Ovary (tissue), 3 donors: ENCODE data around the gene FXN.

Experiments used
- EP300 ChIP-seq: sonication (generic); formaldehyde crosslinking; IDR thresholded peaks from one replicate; pipeline ENCODE4 v1.6.1; 2017; ENCODE audit warnings: antibody characterized with exemption
- POLR2A ChIP-seq: fragments of 450-650 bp; IDR thresholded peaks from one replicate; pipeline ENCODE4 v1.6.1; 2017; ENCODE audit warnings: antibody characterized with exemption, mild to moderate bottlenecking, moderate library complexity
- TF ChIP-seq, protein P1 (sequence below), 3 donors: fragments of 450-650 bp in 2 of 3; fragments of 200-600 bp in 1 of 3; IDR thresholded peaks; one replicate each; pipeline versions ENCODE4 v1.5.1 to v1.8.0; 2016 to 2022; ENCODE audit warnings: antibody characterized with exemption in 3 of 3, mild to moderate bottlenecking in 1 of 3
- donor health status: DM: no; HTN: no; CAD: no.

DNA sequence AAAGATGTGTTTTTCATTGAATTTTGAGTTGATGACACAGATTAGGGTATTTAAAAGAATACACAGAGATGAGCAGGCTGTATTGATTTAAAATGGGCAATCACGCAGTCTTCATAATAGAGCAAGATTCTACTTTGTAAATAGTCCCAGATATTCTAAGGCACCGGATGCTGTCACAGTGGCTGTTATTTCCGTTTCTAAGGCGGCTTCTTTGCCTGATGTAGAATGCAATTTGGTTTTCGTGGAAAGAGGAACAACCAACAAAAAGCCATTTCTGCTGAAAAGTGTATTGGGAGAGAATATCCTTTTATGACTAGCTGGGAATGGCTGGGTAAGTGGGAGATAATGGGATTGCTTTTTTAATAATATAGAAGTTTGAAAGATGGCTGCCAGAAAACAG, 39.1 kb upstream of the FXN start:
- TF ChIP-seq POLR2A (no peak), EP300 (no peak)
- TF ChIP-seq, protein P1, sequence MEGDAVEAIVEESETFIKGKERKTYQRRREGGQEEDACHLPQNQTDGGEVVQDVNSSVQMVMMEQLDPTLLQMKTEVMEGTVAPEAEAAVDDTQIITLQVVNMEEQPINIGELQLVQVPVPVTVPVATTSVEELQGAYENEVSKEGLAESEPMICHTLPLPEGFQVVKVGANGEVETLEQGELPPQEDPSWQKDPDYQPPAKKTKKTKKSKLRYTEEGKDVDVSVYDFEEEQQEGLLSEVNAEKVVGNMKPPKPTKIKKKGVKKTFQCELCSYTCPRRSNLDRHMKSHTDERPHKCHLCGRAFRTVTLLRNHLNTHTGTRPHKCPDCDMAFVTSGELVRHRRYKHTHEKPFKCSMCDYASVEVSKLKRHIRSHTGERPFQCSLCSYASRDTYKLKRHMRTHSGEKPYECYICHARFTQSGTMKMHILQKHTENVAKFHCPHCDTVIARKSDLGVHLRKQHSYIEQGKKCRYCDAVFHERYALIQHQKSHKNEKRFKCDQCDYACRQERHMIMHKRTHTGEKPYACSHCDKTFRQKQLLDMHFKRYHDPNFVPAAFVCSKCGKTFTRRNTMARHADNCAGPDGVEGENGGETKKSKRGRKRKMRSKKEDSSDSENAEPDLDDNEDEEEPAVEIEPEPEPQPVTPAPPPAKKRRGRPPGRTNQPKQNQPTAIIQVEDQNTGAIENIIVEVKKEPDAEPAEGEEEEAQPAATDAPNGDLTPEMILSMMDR (IDR thresholded peaks at IDR 0.05), result no peak
